CD4-positive, alpha-beta T cell (primary cell): ENCODE data around the gene CD7. TPM values are rescaled to one million over a fixed set of nuclear protein-coding genes. Genes with fewer than 3 reads are reported as not detected.
A peak's percentile ranks its signal among the peaks of the same experiment; 100 is the strongest.

Experiments used
- ATAC-seq: fragments of 200-7000 bp; cut with Tn5 transposase; one replicate; pipeline ENCODE4 v1.10.0; 2022; ENCODE audit warnings: mild to moderate bottlenecking; ENCODE audit not compliant: poor library complexity
- CTCF ChIA-PET: fragments of 350-600 bp; sonication (Branson Sonifier 250); formaldehyde crosslinking; loops from one replicate; lab custom pipeline; 2021; ENCODE audit warnings: antibody characterized with exemption, inconsistent platforms; lab: Charles Lee
- POLR2A ChIA-PET: fragments of 350-600 bp; sonication (Branson Sonifier 250); formaldehyde crosslinking; loops from one replicate; lab custom pipeline; 2021; ENCODE audit warnings: antibody characterized with exemption, inconsistent platforms; lab: Charles Lee
- DNase-seq, 14 experiments: peaks; one replicate each; pipeline ENCODE4 v3.0.0-alpha.2; 2013 to 2020; ENCODE audit warnings: mixed read lengths in 2 of 14
- H3K27ac ChIP-seq, 2 donors: one replicate each; pipeline versions ENCODE4 v1.5.1 to v1.7.0; 2013; ENCODE audit warnings: low read length in 2 of 2, low read depth in 1 of 2, mild to moderate bottlenecking in 1 of 2
- H3K27me3 ChIP-seq, 2 experiments: 1 replicate in 1 of 2; 2 replicates in 1 of 2; pipeline versions ENCODE4 v1.6.1 to v1.7.0; 2013; ENCODE audit warnings: low read length in 2 of 2, control low read depth in 1 of 2, mild to moderate bottlenecking in 1 of 2, moderate library complexity in 1 of 2; ENCODE audit not compliant: insufficient read depth in 2 of 2, control insufficient read depth in 1 of 2
- H3K36me3 ChIP-seq: one replicate; pipeline ENCODE4 v1.6.1; 2013; ENCODE audit warnings: low read length, control low read depth; ENCODE audit not compliant: insufficient read depth
- H3K4me1 ChIP-seq: one replicate; pipeline ENCODE4 v1.6.1; 2013; ENCODE audit warnings: low read length, control low read depth; ENCODE audit not compliant: insufficient read depth
- H3K4me3 ChIP-seq: one replicate; pipeline ENCODE4 v1.5.1; 2013; ENCODE audit warnings: mild to moderate bottlenecking, low read length, moderate library complexity
- H3K9me3 ChIP-seq, 2 experiments: 1 replicate in 1 of 2; 2 replicates in 1 of 2; pipeline versions ENCODE4 v1.6.1 to v1.7.0; 2013; ENCODE audit warnings: low read length in 2 of 2, mild to moderate bottlenecking in 2 of 2, control low read depth in 1 of 2, moderate library complexity in 1 of 2; ENCODE audit not compliant: control insufficient read depth in 1 of 2, insufficient read depth in 1 of 2
- H3K27ac Mint-ChIP-seq: one replicate; pipeline ENCODE4 v1.8.0; 2020; ENCODE audit warnings: mixed read lengths
- H3K27me3 Mint-ChIP-seq: one replicate; pipeline ENCODE4 v1.8.0; 2021; ENCODE audit warnings: mixed read lengths
- H3K36me3 Mint-ChIP-seq: one replicate; pipeline ENCODE4 v1.8.0; 2021; ENCODE audit warnings: low read depth, mixed read lengths
- H3K4me1 Mint-ChIP-seq: one replicate; pipeline ENCODE4 v1.8.0; 2021; ENCODE audit warnings: low read depth, mixed read lengths
- H3K4me3 Mint-ChIP-seq: one replicate; pipeline ENCODE4 v1.8.0; 2020; ENCODE audit warnings: mild to moderate bottlenecking, mixed read lengths
- H3K9me3 Mint-ChIP-seq: one replicate; pipeline ENCODE4 v1.8.0; 2020; ENCODE audit warnings: mixed read lengths
- intact Hi-C, 2 experiments: fragments of 100-400 bp; cut with DNase I in 1 of 2; cut with micrococcal nuclease in 1 of 2; formaldehyde crosslinking; loops; one replicate each; pipeline versions ENCODE4 v1.15.1 to v1.9.0; 2023 to 2025; cut with DNase I, micrococcal nuclease
- total RNA-seq, 174 experiments: library from RNA in 2 of 174; stranded (reverse) in 2 of 174; gene quantifications; one replicate each; pipeline ENCODE4 v1.2.3 and lab custom pipeline; 2021 to 2026
- TF ChIP-seq, protein P1 (sequence below): fragments of 200-600 bp; IDR thresholded peaks from one replicate; pipeline ENCODE4 v1.8.0; 2022; ENCODE audit warnings: antibody characterized with exemption, mild to moderate bottlenecking

Gene CD7
- total RNA-seq, 2 experiments from 2014 or later, result 225 to 234 TPM

DNA sequence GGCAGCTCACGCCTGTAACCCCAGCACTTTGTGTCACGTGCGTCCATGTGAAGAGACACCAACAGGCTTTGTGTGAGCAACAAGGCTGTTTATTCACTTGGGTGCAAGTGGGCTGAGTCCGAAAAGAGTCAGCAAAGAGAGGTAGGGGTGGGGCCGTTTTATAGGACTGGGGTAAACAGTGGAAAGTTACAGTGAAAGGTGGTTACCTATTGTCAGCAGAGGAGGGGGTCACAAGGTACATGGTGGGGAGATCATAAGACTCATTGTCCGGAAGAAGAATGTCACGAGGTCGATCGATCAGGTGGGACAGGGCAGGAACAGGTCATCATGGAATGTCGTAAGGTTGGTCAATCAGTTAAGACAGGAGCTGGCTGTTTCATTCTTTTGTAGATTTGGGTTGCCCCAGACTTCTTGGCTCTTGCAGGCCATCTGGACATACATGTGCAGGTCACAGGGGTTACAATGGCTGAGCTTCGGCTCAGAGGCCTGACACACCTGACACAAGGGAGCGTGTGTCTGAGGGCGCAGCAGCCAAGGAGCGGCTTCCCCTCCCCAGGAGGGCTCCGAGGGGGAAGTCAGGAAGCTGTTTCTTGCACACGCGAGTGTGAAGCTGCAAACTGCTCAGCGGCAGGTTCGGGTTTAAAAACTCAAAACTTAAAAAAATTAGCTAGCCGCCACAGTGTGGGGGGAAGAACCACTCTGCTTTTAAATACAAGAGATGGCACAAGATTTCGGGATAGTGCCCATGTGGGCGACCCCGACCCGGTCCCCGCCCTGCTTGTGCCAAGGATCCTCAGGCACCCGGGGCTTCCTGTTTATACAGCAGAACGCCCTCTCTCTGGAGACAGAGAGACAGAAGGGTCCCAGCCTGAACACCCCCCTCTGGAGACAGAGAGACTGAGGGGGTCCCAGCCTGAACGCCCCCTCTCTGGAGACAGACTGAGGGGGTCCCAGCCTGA lies 29.2 kb upstream of the CD7 start:
- Mint-ChIP-seq H3K27me3 (peaks cover 7% of the 10 kb centered on the region), H3K4me1 (peaks cover 6% of the 10 kb centered on the region), H3K9me3 (no peaks in the 10 kb centered on the region), H3K4me3 (no peak overlapping the region), H3K27ac (no peak overlapping the region), H3K36me3 (no peaks in the 10 kb centered on the region)
- Histone ChIP-seq H3K27ac (no peak overlapping the region), H3K4me1 (peaks cover 11% of the 10 kb centered on the region), H3K36me3 (no peaks in the 10 kb centered on the region), H3K9me3 (no peaks in the 10 kb centered on the region), H3K4me3 (no peak overlapping the region), H3K27me3 (peaks cover 0 to 4% of the 10 kb centered on the region in 2 experiments)
- ATAC-seq (peak; percentile 44), DNase-seq (peak in 1 of 14 experiments; percentile 27)
- CTCF ChIA-PET, result interaction anchor here (1.2 to 1.3 kb wide), 2 partner anchors 46 to 78 kb away, joined by 3 to 4 read pairs; no protein-coding TSS in a partner anchor
- TF ChIP-seq, protein P1, sequence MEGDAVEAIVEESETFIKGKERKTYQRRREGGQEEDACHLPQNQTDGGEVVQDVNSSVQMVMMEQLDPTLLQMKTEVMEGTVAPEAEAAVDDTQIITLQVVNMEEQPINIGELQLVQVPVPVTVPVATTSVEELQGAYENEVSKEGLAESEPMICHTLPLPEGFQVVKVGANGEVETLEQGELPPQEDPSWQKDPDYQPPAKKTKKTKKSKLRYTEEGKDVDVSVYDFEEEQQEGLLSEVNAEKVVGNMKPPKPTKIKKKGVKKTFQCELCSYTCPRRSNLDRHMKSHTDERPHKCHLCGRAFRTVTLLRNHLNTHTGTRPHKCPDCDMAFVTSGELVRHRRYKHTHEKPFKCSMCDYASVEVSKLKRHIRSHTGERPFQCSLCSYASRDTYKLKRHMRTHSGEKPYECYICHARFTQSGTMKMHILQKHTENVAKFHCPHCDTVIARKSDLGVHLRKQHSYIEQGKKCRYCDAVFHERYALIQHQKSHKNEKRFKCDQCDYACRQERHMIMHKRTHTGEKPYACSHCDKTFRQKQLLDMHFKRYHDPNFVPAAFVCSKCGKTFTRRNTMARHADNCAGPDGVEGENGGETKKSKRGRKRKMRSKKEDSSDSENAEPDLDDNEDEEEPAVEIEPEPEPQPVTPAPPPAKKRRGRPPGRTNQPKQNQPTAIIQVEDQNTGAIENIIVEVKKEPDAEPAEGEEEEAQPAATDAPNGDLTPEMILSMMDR, result no peak
- intact Hi-C loops, result no loop called here
- POLR2A ChIA-PET, result interaction anchor here (0.6 kb wide), 1 partner anchor 21 kb away, joined by 4 read pairs; no protein-coding TSS in a partner anchor

DNA sequence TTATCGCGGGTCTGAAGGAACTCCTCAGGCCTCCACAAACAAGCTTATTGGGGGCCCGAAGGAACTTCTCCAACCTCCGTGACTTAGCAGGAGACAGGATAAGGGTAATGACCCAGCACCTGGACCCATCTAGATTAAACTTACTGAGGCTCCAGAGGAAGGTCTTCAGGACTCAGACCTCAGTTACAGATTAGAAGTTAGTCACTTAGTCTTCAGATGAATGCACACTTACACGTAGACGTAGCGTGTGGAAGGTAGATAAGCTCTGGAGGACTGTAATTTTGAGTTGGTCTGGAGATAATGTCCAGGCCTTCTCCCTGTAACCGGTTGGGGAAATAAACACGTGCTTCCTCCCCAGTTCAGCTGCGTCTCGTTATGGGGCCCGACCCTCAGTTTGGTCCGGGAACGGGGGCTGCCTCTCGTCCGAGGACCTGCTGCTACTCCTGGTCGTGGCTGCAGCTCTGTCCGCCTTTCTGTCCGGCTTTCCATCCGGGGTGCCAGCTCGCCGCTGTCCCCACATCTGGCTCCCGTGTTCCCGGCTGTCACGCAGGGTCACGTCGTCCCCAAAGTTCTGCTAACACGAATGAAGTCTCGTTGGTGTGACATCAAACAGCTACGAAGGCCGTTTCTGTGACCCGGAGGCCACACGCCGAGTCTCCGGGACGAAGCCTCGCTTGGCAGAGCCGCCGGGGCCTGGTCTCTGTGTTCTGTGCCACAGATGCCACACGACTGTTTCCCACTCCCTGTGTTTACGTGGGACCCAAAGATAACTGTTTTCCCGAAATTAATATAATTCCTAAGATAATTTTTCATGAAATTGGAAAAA lies 28.0 kb upstream of the CD7 start:
- DNase-seq (no peak), ATAC-seq (no peak)
- no peak overlapping the region for H3K27ac ChIP-seq
- H3K4me3 Mint-ChIP-seq, result no peak overlapping the region
- H3K9me3 ChIP-seq, result no peaks in the 10 kb centered on the region
- H3K36me3 Mint-ChIP-seq, result no peaks in the 10 kb centered on the region
- POLR2A ChIA-PET, result no interaction called here
- TF ChIP-seq, protein P1, result no peak
- no peaks in the 10 kb centered on the region for H3K27me3 ChIP-seq
- peaks cover 7% of the 10 kb centered on the region for H3K27me3 Mint-ChIP-seq
- no peaks in the 10 kb centered on the region for H3K36me3 ChIP-seq
- H3K27ac Mint-ChIP-seq, result no peak overlapping the region
- intact Hi-C loops, result no loop called here
- CTCF ChIA-PET, result interaction anchor here (1.2 kb wide), 1 partner anchor 79 kb away, joined by 3 read pairs; no protein-coding TSS in a partner anchor
- no peaks in the 10 kb centered on the region for H3K9me3 Mint-ChIP-seq
- no peak overlapping the region for H3K4me3 ChIP-seq
- H3K4me1 ChIP-seq, result peaks cover 8% of the 10 kb centered on the region
- H3K4me1 Mint-ChIP-seq, result peaks cover 6% of the 10 kb centered on the region

DNA sequence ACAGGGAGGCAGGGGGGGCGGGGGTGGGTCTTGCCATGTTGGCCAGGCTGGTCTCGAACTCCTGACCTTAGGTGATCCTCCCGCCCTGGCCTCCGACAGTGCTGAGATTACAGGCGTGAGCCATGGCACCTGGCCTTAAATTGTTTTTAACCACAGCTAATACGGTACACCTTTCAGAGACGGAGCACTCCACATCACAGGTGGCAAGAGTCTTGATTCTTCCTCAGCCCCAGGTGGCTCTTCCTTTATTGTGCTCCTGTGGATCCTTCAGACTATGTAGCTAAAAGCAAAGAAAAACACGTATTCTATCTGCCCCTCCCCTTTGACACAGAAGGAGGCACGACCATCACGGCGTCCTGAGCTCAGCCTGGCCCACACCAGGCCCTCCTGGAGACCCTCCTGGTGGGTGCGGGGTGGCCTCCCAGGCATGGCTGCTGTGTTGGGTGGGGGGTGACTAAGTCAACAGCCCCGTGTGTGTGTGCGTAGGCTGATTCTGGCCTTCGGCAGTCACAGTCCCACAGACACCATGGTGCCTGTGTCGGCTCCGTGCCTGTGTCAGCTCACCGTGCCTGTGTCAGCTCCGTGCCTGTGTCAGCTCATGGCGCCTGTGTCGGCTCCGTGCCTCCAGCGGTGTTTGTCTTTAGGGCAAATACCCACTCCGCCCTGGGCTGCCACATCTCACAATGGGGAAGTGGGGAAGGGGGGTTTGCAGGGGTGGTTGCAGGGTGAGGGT lies 26.9 kb upstream of the CD7 start:
- peaks cover 8% of the 10 kb centered on the region for H3K4me1 ChIP-seq
- ATAC-seq (no peak), DNase-seq (no peak)
- no peak overlapping the region for H3K27ac ChIP-seq
- H3K36me3 ChIP-seq, result no peaks in the 10 kb centered on the region
- Mint-ChIP-seq H3K9me3 (no peaks in the 10 kb centered on the region), H3K27ac (no peak overlapping the region), H3K27me3 (peaks cover 7% of the 10 kb centered on the region), H3K4me1 (peaks cover 6% of the 10 kb centered on the region), H3K36me3 (no peaks in the 10 kb centered on the region), H3K4me3 (no peak overlapping the region)
- TF ChIP-seq, protein P1, result no peak
- POLR2A ChIA-PET, result no interaction called here
- intact Hi-C loops, result no loop called here
- H3K4me3 ChIP-seq, result no peak overlapping the region
- CTCF ChIA-PET, result interaction anchor here (0.7 kb wide), 1 partner anchor 46 kb away, joined by 4 read pairs; no protein-coding TSS in a partner anchor
- H3K9me3 ChIP-seq, result no peaks in the 10 kb centered on the region
- no peaks in the 10 kb centered on the region for H3K27me3 ChIP-seq
